OCI-LY7 (cell line): ENCODE data around the gene CYP20A1. TPM values are rescaled to one million over a fixed set of nuclear protein-coding genes. Genes with fewer than 3 reads are reported as not detected.
"Not testable (repeated sequence)": the region's sequence is repeated elsewhere in the genome, so short reads cannot be mapped to it uniquely, and the experiment has no call there.

Source experiments
- BruUV-seq: library from RNA; stranded (reverse); fragments of 400-500 nt; replicated peaks from 2 replicates; lab custom pipeline; 2021; lab: Mats Ljungman, UMichigan
- CTCF ChIA-PET: fragments of 300-600 bp; sonication (Branson Sonifier 250); formaldehyde crosslinking; loops from one replicate; lab custom pipeline; 2022; ENCODE audit warnings: antibody characterized with exemption; ENCODE audit not compliant: unreplicated experiment; lab: Charles Lee
- POLR2A ChIA-PET: fragments of 300-600 bp; sonication (Branson Sonifier 250); formaldehyde crosslinking; loops from one replicate; lab custom pipeline; 2022; ENCODE audit warnings: antibody characterized with exemption; lab: Charles Lee
- DNase-seq: peaks from one replicate; pipeline ENCODE4 v3.0.0-alpha.2; 2015; ENCODE audit warnings: low spot score
- H2AFZ ChIP-seq: fragments of 200-600 bp; sonication (generic), shearing (Covaris generic); 2 replicates; pipeline ENCODE4 v1.6.1; 2014; ENCODE audit warnings: mild to moderate bottlenecking, antibody characterized with exemption, low read length, moderate library complexity
- H3K27ac ChIP-seq: fragments of 200-600 bp; sonication (generic); 2 replicates; pipeline ENCODE4 v1.5.1; 2014; ENCODE audit warnings: mixed run types, low read depth, mild to moderate bottlenecking, moderate library complexity, low read length, inconsistent platforms; ENCODE audit not compliant: poor library complexity, severe bottlenecking
- H3K36me3 ChIP-seq: fragments of 200-600 bp; sonication (generic); 2 replicates; pipeline ENCODE4 v1.6.1; 2014; ENCODE audit warnings: mild to moderate bottlenecking, antibody characterized with exemption, low read length, moderate library complexity, mixed read lengths; ENCODE audit not compliant: insufficient read depth
- H3K4me1 ChIP-seq: fragments of 200-600 bp; sonication (generic); 2 replicates; pipeline ENCODE4 v1.5.1; 2014; ENCODE audit warnings: mild to moderate bottlenecking, low read length; ENCODE audit not compliant: insufficient read depth, poor library complexity, severe bottlenecking
- H3K4me2 ChIP-seq: fragments of 200-600 bp; sonication (generic); 2 replicates; pipeline ENCODE4 v1.6.1; 2014; ENCODE audit warnings: mild to moderate bottlenecking, low read length
- H3K4me3 ChIP-seq: fragments of 200-600 bp; sonication (generic); 2 replicates; pipeline ENCODE4 v1.5.1; 2014; ENCODE audit warnings: mild to moderate bottlenecking, low read depth, low read length; ENCODE audit not compliant: poor library complexity, severe bottlenecking
- H3K79me2 ChIP-seq: fragments of 200-600 bp; sonication (generic); 2 replicates; pipeline ENCODE4 v1.6.1; 2016; ENCODE audit warnings: low read depth, mild to moderate bottlenecking, low read length, moderate library complexity, mixed read lengths; ENCODE audit not compliant: insufficient read depth
- H3K9me2 ChIP-seq: fragments of 200-600 bp; sonication (generic); 2 replicates; pipeline ENCODE4 v1.6.1; 2016; ENCODE audit warnings: mild to moderate bottlenecking, low read length, mixed read lengths; ENCODE audit not compliant: insufficient read depth
- H3K9me3 ChIP-seq: fragments of 200-600 bp; sonication (generic); 2 replicates; pipeline ENCODE4 v1.6.1; 2014; ENCODE audit warnings: mild to moderate bottlenecking, mixed run types, low read length, mixed read lengths
- H4K20me1 ChIP-seq: fragments of 200-600 bp; sonication (generic); 2 replicates; pipeline ENCODE4 v1.6.1; 2014; ENCODE audit warnings: mild to moderate bottlenecking, antibody characterized with exemption, low read length, moderate library complexity, mixed read lengths; ENCODE audit not compliant: insufficient read depth
- EZH2phosphoT487 ChIP-seq: fragments of 200-600 bp; sonication (generic); IDR thresholded peaks from 2 replicates; pipeline ENCODE4 v1.6.1; 2018; ENCODE audit warnings: low read depth, borderline replicate concordance, mild to moderate bottlenecking, mixed run types, antibody characterized with exemption, low read length, moderate library complexity, mixed read lengths
- intact Hi-C: fragments of 100-400 bp; cut with micrococcal nuclease; formaldehyde crosslinking; loops from one replicate; pipeline ENCODE4 v1.10.0; 2022; ENCODE audit not compliant: unreplicated experiment
- total RNA-seq, 2 experiments: library from RNA; depleted of rRNA in 1 of 2; stranded (reverse); fragments of >200 nt in 1 of 2; shearing (Covaris generic) in 1 of 2; gene quantifications; 2 replicates each; pipeline ENCODE4 v1.2.3, GENCODE V29; 2014 to 2022
- TF ChIP-seq, protein P1 (sequence below): fragments of 200-600 bp; sonication (generic); conservative IDR thresholded peaks from 2 replicates; pipeline ENCODE4 v1.5.1; 2014; ENCODE audit warnings: mild to moderate bottlenecking, antibody characterized with exemption, low read length, moderate library complexity, mixed read lengths

Gene CYP20A1
- total RNA-seq, 2 experiments from 2014 or later = 14.7 to 20.3 TPM

DNA sequence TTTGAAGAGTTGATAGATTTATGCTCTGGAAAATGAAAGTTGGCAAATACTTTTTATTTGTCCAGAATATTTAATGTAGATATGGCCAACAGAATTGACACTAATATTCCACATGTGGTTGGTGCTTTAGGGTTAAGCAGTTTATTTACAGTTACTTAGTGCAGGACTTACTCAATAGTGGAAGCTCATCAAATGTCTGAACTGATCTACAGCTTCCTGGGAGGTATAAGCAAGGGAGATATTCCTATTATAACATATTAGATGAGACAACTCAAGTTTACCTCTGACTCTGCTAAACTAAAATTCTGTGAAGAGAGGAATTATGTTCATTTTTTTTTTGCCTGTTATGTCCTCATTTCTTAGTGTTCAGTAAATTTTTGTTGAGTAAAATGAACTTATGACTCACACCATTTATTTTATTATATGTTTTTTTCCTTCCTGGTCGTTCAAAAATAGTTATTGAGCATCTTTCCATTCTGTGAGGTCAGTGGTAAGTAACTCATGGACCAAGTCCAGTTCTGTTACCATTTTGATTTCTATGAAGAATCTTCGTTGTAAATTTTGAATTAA is 103.0 kb downstream of the CYP20A1 start:
- TF ChIP-seq, protein P1, sequence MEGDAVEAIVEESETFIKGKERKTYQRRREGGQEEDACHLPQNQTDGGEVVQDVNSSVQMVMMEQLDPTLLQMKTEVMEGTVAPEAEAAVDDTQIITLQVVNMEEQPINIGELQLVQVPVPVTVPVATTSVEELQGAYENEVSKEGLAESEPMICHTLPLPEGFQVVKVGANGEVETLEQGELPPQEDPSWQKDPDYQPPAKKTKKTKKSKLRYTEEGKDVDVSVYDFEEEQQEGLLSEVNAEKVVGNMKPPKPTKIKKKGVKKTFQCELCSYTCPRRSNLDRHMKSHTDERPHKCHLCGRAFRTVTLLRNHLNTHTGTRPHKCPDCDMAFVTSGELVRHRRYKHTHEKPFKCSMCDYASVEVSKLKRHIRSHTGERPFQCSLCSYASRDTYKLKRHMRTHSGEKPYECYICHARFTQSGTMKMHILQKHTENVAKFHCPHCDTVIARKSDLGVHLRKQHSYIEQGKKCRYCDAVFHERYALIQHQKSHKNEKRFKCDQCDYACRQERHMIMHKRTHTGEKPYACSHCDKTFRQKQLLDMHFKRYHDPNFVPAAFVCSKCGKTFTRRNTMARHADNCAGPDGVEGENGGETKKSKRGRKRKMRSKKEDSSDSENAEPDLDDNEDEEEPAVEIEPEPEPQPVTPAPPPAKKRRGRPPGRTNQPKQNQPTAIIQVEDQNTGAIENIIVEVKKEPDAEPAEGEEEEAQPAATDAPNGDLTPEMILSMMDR = no peak
- TF ChIP-seq EZH2phosphoT487 = no peak
- Histone ChIP-seq H3K4me1 (no peaks in the 10 kb centered on the region), H3K9me3 (peaks cover 7% of the 10 kb centered on the region; the same call in 1 of the 2 replicates), H3K36me3 (peaks cover 19% of the 10 kb centered on the region), H4K20me1 (peaks cover 4% of the 10 kb centered on the region; the same call in 1 of the 2 replicates), H3K4me2 (no peak overlapping the region), H3K4me3 (no peak overlapping the region), H3K27ac (no peak overlapping the region), H2AFZ (no peak overlapping the region), H3K9me2 (no peaks in the 10 kb centered on the region), H3K79me2 (peaks cover 16% of the 10 kb centered on the region)
- no peak for DNase-seq
- no TSS peak for BruUV-seq
- intact Hi-C loops = no loop called here
- ChIA-PET POLR2A (no interaction called here), CTCF (no interaction called here)

GRCh38 chr2:203342374-203342773 is 103.6 kb downstream of the CYP20A1 start:
- H3K4me1 ChIP-seq, POLR2A ChIA-PET, H3K4me3 ChIP-seq, H2AFZ ChIP-seq, CTCF ChIA-PET, intact Hi-C loops, H3K9me2 ChIP-seq, DNase-seq, H3K27ac ChIP-seq, BruUV-seq, H3K4me2 ChIP-seq, H4K20me1 ChIP-seq, H3K9me3 ChIP-seq: not testable (repeated sequence)
- H3K79me2 ChIP-seq = peaks cover 10% of the 10 kb centered on the region
- H3K36me3 ChIP-seq = peaks cover 13% of the 10 kb centered on the region

GRCh38 chr2:203344667-203345066 is 105.8 kb downstream of the CYP20A1 start:
- ChIA-PET POLR2A (no interaction called here), CTCF (no interaction called here)
- no peak for TF ChIP-seq EZH2phosphoT487
- TF ChIP-seq, protein P1 = no peak
- Histone ChIP-seq H3K9me3 (no peaks in the 10 kb centered on the region), H3K4me2 (no peak overlapping the region), H4K20me1 (peaks cover 3% of the 10 kb centered on the region; the same call in 1 of the 2 replicates), H3K27ac (no peak overlapping the region), H3K4me1 (no peaks in the 10 kb centered on the region), H2AFZ (no peak overlapping the region), H3K9me2 (no peaks in the 10 kb centered on the region), H3K4me3 (no peak overlapping the region), H3K36me3 (peaks cover 11% of the 10 kb centered on the region), H3K79me2 (no peaks in the 10 kb centered on the region)
- intact Hi-C loops = no loop called here
- BruUV-seq = no TSS peak
- DNase-seq = no peak
